Ovary (tissue), 9 donors: Measurements from ENCODE around the gene MBOAT7. TPM values are rescaled to one million over a fixed set of nuclear protein-coding genes. Genes with fewer than 3 reads are reported as not detected.

Experiments
- DNase-seq, 5 donors: peaks; one replicate each; pipeline ENCODE4 v3.0.0-alpha.2; 2019 to 2020
- H3K27ac ChIP-seq, 2 donors: fragments of 200-600 bp; one replicate each; pipeline versions ENCODE4 v1.5.1 to v1.8.0; 2019 to 2022
- H3K27me3 ChIP-seq: fragments of 200-600 bp; one replicate; pipeline ENCODE4 v1.8.0; 2022
- H3K36me3 ChIP-seq: fragments of 200-600 bp; sonication (generic); one replicate; pipeline ENCODE4 v1.5.1; 2019
- H3K4me1 ChIP-seq: one replicate; pipeline ENCODE4 v1.8.1; 2013; ENCODE audit warnings: mild to moderate bottlenecking, moderate library complexity; ENCODE audit not compliant: insufficient read depth
- H3K4me3 ChIP-seq: fragments of 200-600 bp; sonication (generic); one replicate; pipeline ENCODE4 v1.5.1; 2017
- H3K9me3 ChIP-seq, 2 donors: fragments of 200-600 bp in 1 of 2; sonication (generic) in 1 of 2; one replicate each; pipeline versions ENCODE4 v1.5.1 to v1.8.1; 2013 to 2019; ENCODE audit warnings: mild to moderate bottlenecking in 1 of 2, moderate library complexity in 1 of 2
- CTCF ChIP-seq, 3 donors: fragments of 450-650 bp in 2 of 3; fragments of 200-600 bp in 1 of 3; IDR thresholded peaks; one replicate each; pipeline versions ENCODE4 v1.5.1 to v1.8.0; 2016 to 2022; ENCODE audit warnings: antibody characterized with exemption in 3 of 3, mild to moderate bottlenecking in 1 of 3
- EP300 ChIP-seq: sonication (generic); formaldehyde crosslinking; IDR thresholded peaks from one replicate; pipeline ENCODE4 v1.6.1; 2017; ENCODE audit warnings: antibody characterized with exemption
- POLR2A ChIP-seq: fragments of 450-650 bp; IDR thresholded peaks from one replicate; pipeline ENCODE4 v1.6.1; 2017; ENCODE audit warnings: antibody characterized with exemption, mild to moderate bottlenecking, moderate library complexity
- WGBS, 3 donors: extraction: QIAGEN DNeasy Blood & Tissue Kit in 1 of 3; methylation state at CpG; one replicate each; pipeline versions ENCODE4 v1.1.5 to v1.1.7; 2013 to 2017; 5-methylcytosine and 5-hydroxymethylcytosine counted together
- intact Hi-C, 4 donors: fragments of 100-400 bp; cut with DNase I; formaldehyde crosslinking; loops; one replicate each; pipeline versions ENCODE4 v1.11.0 to v1.15.1; 2022 to 2023
- polyA plus RNA-seq, 2 donors: library from polyadenylated mRNA; stranded (reverse); fragments of 200-250 nt in 1 of 2; fragments of 350-450 nt in 1 of 2; fragmentation: Illumina TruSeq in 1 of 2; extraction: RNeasy Lipid Tissue Mini Kit (QIAGEN cat#74804) in 1 of 2; gene quantifications; one replicate each; pipeline ENCODE4 v1.2.3, GENCODE V29; 2013 to 2014
- total RNA-seq, 7 donors: library from RNA; depleted of rRNA in 2 of 7; stranded (reverse); fragments of >200 nt in 2 of 7; fragmentation: NEBNext Ultra II Directional in 3 of 7; extraction: Animal tissue kit (Norgen Biotek cat#: 25700) in 3 of 7; gene quantifications; one replicate each; pipeline versions ENCODE4 v1.1.0 to v1.2.4, GENCODE V29; 2016 to 2023
- donor health status: DM: no; HTN: no; CAD: no; lungs with moderate emphysema.
- donor health status: DM: no; HTN: no; CAD: no.
- donor health status: Bipolar disorder and iron deficiency.
- donor health status: DM: yes; HTN: yes; CAD: no.
- donor health status: DM: no; HTN: no; CAD: no.
- donor health status: DM: yes; HTN: yes; CAD: no.

MBOAT7 gene
- total and polyA plus RNA-seq, 9 donors, result 41.0 to 105 (median 51.5) TPM

- Histone ChIP-seq H3K4me1 (peaks cover 3% of the 10 kb centered on the region), H3K36me3 (no peaks in the 10 kb centered on the region), H3K27ac (peak overlapping the region in 1 of 2 donors; percentile 66), H3K27me3 (no peaks in the 10 kb centered on the region), H3K9me3 (no peaks in the 10 kb centered on the region), H3K4me3 (no peak overlapping the region)
- peak in 3 of 5 donors; percentile 64 to 73 (median 64) for DNase-seq
- no peak for TF ChIP-seq CTCF (IDR thresholded peaks at IDR 0.05)
- no peak for TF ChIP-seq EP300
- TF ChIP-seq POLR2A, result no peak
- 18 to 29% (median 22%) methylated on average over 3 of the region's 3 CpGs for WGBS, 3 donors
- intact Hi-C loops, result no loop called here
Observed at GRCh38 chr19:54147676-54148075, 41.7 kb downstream of the MBOAT7 start.

- TF ChIP-seq POLR2A (no peak), EP300 (no peak), CTCF (IDR thresholded peaks at IDR 0.05) (no peak)
- peaks cover 3% of the 10 kb centered on the region for H3K4me1 ChIP-seq
- no peaks in the 10 kb centered on the region for H3K9me3 ChIP-seq
- H3K27ac ChIP-seq, result no peak overlapping the region
- H3K36me3 ChIP-seq, result no peaks in the 10 kb centered on the region
- intact Hi-C loops, result no loop called here
- DNase-seq, result no peak
- no peak overlapping the region for H3K4me3 ChIP-seq
- H3K27me3 ChIP-seq, result no peaks in the 10 kb centered on the region
- WGBS, 3 donors, result 87 to 93% (median 88%) methylated on average over 28 of the region's 28 CpGs
Observed at GRCh38 chr19:54145541-54146158, 43.7 kb downstream of the MBOAT7 start.

GRCh38 chr19:54142166-54142780 is 47.1 kb downstream of the MBOAT7 start:
- Histone ChIP-seq H3K27me3 (no peaks in the 10 kb centered on the region), H3K9me3 (no peaks in the 10 kb centered on the region), H3K4me1 (peaks cover 4% of the 10 kb centered on the region), H3K27ac (no peak overlapping the region), H3K36me3 (no peaks in the 10 kb centered on the region), H3K4me3 (no peak overlapping the region)
- no peak for DNase-seq
- intact Hi-C loops, result no loop called here
- 82 to 89% (median 85%) methylated on average over 7 of the region's 7 CpGs for WGBS, 3 donors
- TF ChIP-seq EP300, result no peak
- TF ChIP-seq POLR2A, result no peak
- TF ChIP-seq CTCF (IDR thresholded peaks at IDR 0.05), result no peak

DNA sequence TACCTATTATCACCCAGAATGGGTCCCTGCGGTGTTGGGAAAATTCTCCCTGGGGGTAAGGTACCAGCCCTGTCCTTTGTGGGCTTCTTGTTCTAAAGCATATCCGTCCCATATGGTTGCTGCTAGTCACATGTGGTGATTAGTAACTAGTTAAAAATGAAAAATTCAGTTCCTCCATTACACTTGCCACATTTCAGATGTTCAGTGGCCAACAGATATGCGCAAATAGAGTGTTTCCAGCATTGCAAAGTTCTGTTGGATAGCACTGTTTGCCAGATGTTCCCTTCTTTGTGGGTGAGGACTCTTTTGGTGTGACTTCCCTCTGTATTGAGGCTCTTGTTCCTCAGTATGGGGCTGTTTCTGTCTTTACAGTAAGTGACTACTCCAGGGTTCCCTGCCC is 48.0 kb downstream of the MBOAT7 start:
- Histone ChIP-seq H3K4me1 (peaks cover 4% of the 10 kb centered on the region), H3K4me3 (no peak overlapping the region), H3K27me3 (no peaks in the 10 kb centered on the region), H3K36me3 (no peaks in the 10 kb centered on the region), H3K27ac (no peak overlapping the region), H3K9me3 (no peaks in the 10 kb centered on the region)
- intact Hi-C loops, result no loop called here
- no peak for DNase-seq
- WGBS, 3 donors, result 84 to 89% (median 86%) methylated on average over 3 of the region's 3 CpGs
- TF ChIP-seq CTCF (IDR thresholded peaks at IDR 0.05) (no peak), EP300 (no peak), POLR2A (no peak)
